IPS-NIHi11 (cell line): ENCODE data around the gene C1orf115.
"Not testable (repeated sequence)": the region's sequence is repeated elsewhere in the genome, so short reads cannot be mapped to it uniquely, and the experiment has no call there.

Experiments used
- DNase-seq: peaks from one replicate; pipeline ENCODE4 v3.0.0; 2012; ENCODE audit warnings: mixed read lengths, low spot score

The C1orf115 gene

GRCh38 chr1:220726634-220727033 lies 36.5 kb downstream of the C1orf115 start:
- DNase-seq: peak; percentile 33

- DNase-seq: no peak
These were observed 37.4 kb downstream of the C1orf115 start for GRCh38 chr1:220727519-220727918.

GRCh38 chr1:220730486-220730885 lies 40.3 kb downstream of the C1orf115 start:
- DNase-seq: no peak

GRCh38 chr1:220732137-220732536 lies 42.0 kb downstream of the C1orf115 start:
- DNase-seq: no peak

GRCh38 chr1:220732621-220733020 lies 42.5 kb downstream of the C1orf115 start:
- DNase-seq: no peak

- peak; percentile 88 for DNase-seq
These were observed 43.0 kb downstream of the C1orf115 start for GRCh38 chr1:220733086-220733601.

GRCh38 chr1:220734571-220735326 lies 44.6 kb downstream of the C1orf115 start:
- no peak for DNase-seq

GRCh38 chr1:220736283-220736682 lies 46.1 kb downstream of the C1orf115 start:
- DNase-seq: not testable (repeated sequence)

GRCh38 chr1:220741349-220741748 lies 51.2 kb downstream of the C1orf115 start:
- DNase-seq: no peak

GRCh38 chr1:220741825-220742224 lies 51.7 kb downstream of the C1orf115 start:
- no peak for DNase-seq

- DNase-seq: no peak
These were observed 52.4 kb downstream of the C1orf115 start for GRCh38 chr1:220742520-220742919.

- no peak for DNase-seq
These were observed 56.7 kb downstream of the C1orf115 start for GRCh38 chr1:220746851-220747250.

GRCh38 chr1:220747437-220748088 lies 57.4 kb downstream of the C1orf115 start:
- no peak for DNase-seq

- peak; percentile 86 for DNase-seq
These were observed 58.1 kb downstream of the C1orf115 start, which contains the start of gene MTARC2 for GRCh38 chr1:220748089-220748934. TSS of gene MTARC2 (plus strand) at chr1:220748322. CDS start at chr1:220748532, 210 bp downstream.
